ENCODE results near the gene CCDC150.

GRCh38 chr2:196750291-196750923, 110.9 kb downstream of the CCDC150 start:
- TF ChIP-seq REST (IDR thresholded peaks at IDR 0.05) = no peak
- no peak for TF ChIP-seq EGR1 (IDR thresholded peaks at IDR 0.05; ENCODE audit: low read depth in 2 of 2)
- TF ChIP-seq ATF3 (IDR thresholded peaks at IDR 0.05) = no peak
- TF ChIP-seq CTCF (IDR thresholded peaks at IDR 0.05; ENCODE audit: low read depth, low read length, missing input control) = no peak
- TF ChIP-seq YY1 (IDR thresholded peaks at IDR 0.05) = no peak
- TF ChIP-seq GABPA (IDR thresholded peaks at IDR 0.05 in 1 of 2, conservative IDR thresholded peaks at IDR 0.05 in 1 of 2) = no peak
- no peak for TF ChIP-seq JUND (IDR thresholded peaks at IDR 0.05)
- TF ChIP-seq SP1 (IDR thresholded peaks at IDR 0.05) = no peak
- TF ChIP-seq MAX (IDR thresholded peaks at IDR 0.05) = no peak
- TF ChIP-seq RXRA (IDR thresholded peaks at IDR 0.05) = no peak
- no peak for TF ChIP-seq ZBTB33 (IDR thresholded peaks at IDR 0.05)
